Chondrocyte (in vitro differentiated cells): ENCODE results near the gene LRRC3B. TPM values are rescaled to one million over a fixed set of nuclear protein-coding genes. Genes with fewer than 3 reads are reported as not detected.

Experiments used
- DNase-seq: peaks from one replicate; pipeline ENCODE4 v3.0.0; 2021; ENCODE audit warnings: mixed read lengths, low spot score
- H3K27ac Mint-ChIP-seq: one replicate; pipeline ENCODE4 v1.8.0; 2021; ENCODE audit warnings: mild to moderate bottlenecking, moderate library complexity, mixed read lengths; ENCODE audit not compliant: unreplicated experiment
- H3K27me3 Mint-ChIP-seq: 2 replicates; pipeline ENCODE4 v1.8.0; 2021; ENCODE audit warnings: low read depth, mixed read lengths
- H3K36me3 Mint-ChIP-seq: 2 replicates; pipeline ENCODE4 v1.8.0; 2021; ENCODE audit warnings: low read depth, mixed read lengths
- H3K4me1 Mint-ChIP-seq: 2 replicates; pipeline ENCODE4 v1.8.0; 2021; ENCODE audit warnings: low read depth, mild to moderate bottlenecking, mixed read lengths
- H3K4me3 Mint-ChIP-seq: one replicate; pipeline ENCODE4 v1.8.0; 2021; ENCODE audit warnings: mild to moderate bottlenecking, moderate library complexity, mixed read lengths; ENCODE audit not compliant: unreplicated experiment
- H3K9me3 Mint-ChIP-seq: 2 replicates; pipeline ENCODE4 v1.8.0; 2021; ENCODE audit warnings: low read depth, mixed read lengths
- total RNA-seq: library from RNA; stranded (reverse); gene quantifications from 3 replicates; pipeline ENCODE4 v1.2.1, GENCODE V29; 2021
- TF ChIP-seq, protein P1 (sequence below): fragments of 200-600 bp; sonication (generic); IDR thresholded peaks from 2 replicates; pipeline ENCODE4 v1.5.0; 2021; ENCODE audit warnings: antibody characterized with exemption, mild to moderate bottlenecking, moderate library complexity

The LRRC3B gene
- total RNA-seq, 1 donor from 2014 or later: not detected

DNA sequence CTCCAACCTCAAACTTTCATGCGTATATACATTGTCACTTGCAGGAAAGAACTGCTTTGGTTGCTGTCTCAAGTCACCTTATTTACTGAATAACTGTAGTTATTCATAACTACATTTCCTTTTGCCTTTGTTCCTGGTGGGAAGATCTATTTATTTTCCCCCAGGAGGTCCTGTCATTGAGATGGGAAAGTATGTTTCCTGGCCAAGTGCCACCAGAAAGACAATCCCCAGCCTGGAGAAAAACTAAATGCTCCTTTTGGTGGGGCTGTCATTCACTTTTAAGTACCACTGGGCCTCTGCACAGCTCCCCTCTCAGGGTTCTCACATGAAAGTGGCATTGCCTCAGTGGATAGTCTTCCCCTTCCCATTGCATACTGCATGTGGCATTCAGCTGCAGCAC lies 59.8 kb downstream of the LRRC3B start:
- Mint-ChIP-seq H3K27me3 (peaks cover 6% of the 10 kb centered on the region), H3K9me3 (peaks cover 5% of the 10 kb centered on the region), H3K36me3 (no peaks in the 10 kb centered on the region), H3K4me3 (no peak overlapping the region), H3K27ac (no peak overlapping the region), H3K4me1 (no peaks in the 10 kb centered on the region)
- DNase-seq: no peak
- TF ChIP-seq, protein P1, sequence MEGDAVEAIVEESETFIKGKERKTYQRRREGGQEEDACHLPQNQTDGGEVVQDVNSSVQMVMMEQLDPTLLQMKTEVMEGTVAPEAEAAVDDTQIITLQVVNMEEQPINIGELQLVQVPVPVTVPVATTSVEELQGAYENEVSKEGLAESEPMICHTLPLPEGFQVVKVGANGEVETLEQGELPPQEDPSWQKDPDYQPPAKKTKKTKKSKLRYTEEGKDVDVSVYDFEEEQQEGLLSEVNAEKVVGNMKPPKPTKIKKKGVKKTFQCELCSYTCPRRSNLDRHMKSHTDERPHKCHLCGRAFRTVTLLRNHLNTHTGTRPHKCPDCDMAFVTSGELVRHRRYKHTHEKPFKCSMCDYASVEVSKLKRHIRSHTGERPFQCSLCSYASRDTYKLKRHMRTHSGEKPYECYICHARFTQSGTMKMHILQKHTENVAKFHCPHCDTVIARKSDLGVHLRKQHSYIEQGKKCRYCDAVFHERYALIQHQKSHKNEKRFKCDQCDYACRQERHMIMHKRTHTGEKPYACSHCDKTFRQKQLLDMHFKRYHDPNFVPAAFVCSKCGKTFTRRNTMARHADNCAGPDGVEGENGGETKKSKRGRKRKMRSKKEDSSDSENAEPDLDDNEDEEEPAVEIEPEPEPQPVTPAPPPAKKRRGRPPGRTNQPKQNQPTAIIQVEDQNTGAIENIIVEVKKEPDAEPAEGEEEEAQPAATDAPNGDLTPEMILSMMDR: no peak

DNA sequence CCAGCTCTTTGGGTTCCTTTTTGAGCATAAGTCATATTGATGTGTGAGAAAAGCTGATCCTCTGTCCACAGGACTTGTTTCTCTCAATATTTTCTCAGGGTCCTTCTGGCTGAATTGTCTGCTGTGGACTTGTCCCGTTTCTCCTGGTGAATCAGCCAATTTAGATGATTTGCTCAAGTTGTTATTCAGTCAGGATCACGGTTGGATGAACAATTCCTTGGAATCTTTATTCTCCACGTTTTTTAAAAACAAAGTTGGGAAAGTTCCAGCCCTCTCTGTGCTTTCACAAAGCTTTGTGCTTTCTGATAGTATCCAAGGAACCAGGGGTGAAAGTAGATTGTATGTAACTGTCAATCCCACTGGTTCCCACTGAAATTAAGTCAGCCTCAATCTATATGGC lies 61.3 kb downstream of the LRRC3B start:
- Mint-ChIP-seq H3K27me3 (peaks cover 6% of the 10 kb centered on the region), H3K27ac (no peak overlapping the region), H3K4me1 (no peaks in the 10 kb centered on the region), H3K36me3 (no peaks in the 10 kb centered on the region), H3K9me3 (peaks cover 15% of the 10 kb centered on the region), H3K4me3 (no peak overlapping the region)
- no peak for DNase-seq
- TF ChIP-seq, protein P1: no peak

DNA sequence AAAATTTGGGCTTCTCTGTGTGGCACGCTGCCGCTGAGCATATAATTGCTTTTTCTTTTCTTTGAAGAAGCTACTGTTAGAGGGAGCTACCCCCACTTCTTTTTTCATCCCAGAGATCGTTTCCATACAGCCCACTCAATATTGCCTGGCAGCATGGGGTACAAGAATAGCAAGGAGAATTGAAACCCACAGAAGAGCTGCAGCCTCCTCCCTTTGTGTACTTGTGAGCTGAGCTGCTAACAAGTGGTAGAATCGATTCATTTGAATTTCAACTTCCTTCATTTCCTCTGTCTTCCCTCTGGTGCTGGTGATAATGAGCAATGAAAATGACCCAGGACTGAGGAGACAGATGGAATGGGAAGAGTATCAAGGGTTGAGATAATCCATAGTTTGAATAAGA lies 64.9 kb downstream of the LRRC3B start:
- TF ChIP-seq, protein P1: no peak
- peaks cover 3% of the 10 kb centered on the region for H3K27me3 Mint-ChIP-seq
- no peak overlapping the region for H3K27ac Mint-ChIP-seq
- peaks cover 20% of the 10 kb centered on the region for H3K9me3 Mint-ChIP-seq
- H3K4me1 Mint-ChIP-seq: no peaks in the 10 kb centered on the region
- H3K36me3 Mint-ChIP-seq: no peaks in the 10 kb centered on the region
- no peak overlapping the region for H3K4me3 Mint-ChIP-seq
- DNase-seq: no peak

DNA sequence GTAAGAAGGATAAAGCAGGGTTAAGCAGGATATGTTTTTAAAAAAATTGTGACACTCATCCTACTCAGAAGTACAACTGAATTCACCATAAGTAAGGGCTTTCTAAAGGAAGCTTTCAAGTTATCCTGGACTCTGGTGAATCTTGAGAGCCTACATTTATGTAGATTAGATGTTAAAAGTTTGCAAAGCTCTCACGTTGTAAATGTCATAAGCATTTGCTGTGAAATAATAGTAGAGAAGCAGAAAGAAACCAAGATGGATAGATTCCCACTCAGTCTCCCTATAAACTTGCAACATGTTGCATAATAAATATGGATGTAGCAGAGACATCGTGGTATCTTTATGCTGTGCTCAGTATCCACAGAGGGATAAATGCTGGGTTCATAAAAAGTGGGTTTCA lies 77.0 kb downstream of the LRRC3B start:
- TF ChIP-seq, protein P1: no peak
- Mint-ChIP-seq H3K9me3 (peaks cover 4% of the 10 kb centered on the region), H3K27me3 (peaks cover 4% of the 10 kb centered on the region), H3K36me3 (no peaks in the 10 kb centered on the region), H3K27ac (no peak overlapping the region), H3K4me1 (no peaks in the 10 kb centered on the region), H3K4me3 (no peak overlapping the region)
- DNase-seq: no peak

DNA sequence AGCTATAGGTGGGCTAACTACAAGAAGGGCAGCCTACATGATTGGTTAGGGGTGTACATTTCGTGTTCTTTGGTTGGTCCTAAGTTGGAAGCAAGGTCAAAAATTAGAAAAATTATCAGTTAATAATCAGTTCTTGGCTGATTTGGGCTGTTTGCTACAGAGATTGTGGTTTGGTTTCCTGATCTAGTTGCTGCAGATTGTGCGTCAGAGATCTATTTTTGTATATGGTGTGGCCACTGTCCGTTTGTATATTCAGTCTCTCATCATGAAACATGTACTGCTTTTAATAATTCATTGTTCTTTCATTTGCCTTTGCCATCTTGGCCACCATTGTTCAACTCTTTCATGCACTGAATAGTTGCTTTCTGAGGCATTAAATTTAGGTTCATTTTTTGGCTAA lies 80.9 kb downstream of the LRRC3B start:
- Mint-ChIP-seq H3K9me3 (peaks cover 4% of the 10 kb centered on the region), H3K27ac (no peak overlapping the region), H3K27me3 (peaks cover 7% of the 10 kb centered on the region), H3K4me3 (no peak overlapping the region), H3K36me3 (no peaks in the 10 kb centered on the region), H3K4me1 (no peaks in the 10 kb centered on the region)
- no peak for DNase-seq
- TF ChIP-seq, protein P1: no peak
